HG03175 (cell line): ENCODE data around the gene LYPD6B.

Experiments used
- ATAC-seq: cut with Tn5 transposase; IDR thresholded peaks from one replicate; pipeline ENCODE4 v1.9.1; 2021; ENCODE audit warnings: mild to moderate bottlenecking, moderate library complexity; ENCODE audit not compliant: unreplicated experiment

Gene LYPD6B

GRCh38 chr2:149009576-149010461 lies 28.7 kb upstream of the LYPD6B start:
- ATAC-seq = no peak

GRCh38 chr2:149012545-149012944 lies 26.0 kb upstream of the LYPD6B start:
- no peak for ATAC-seq

GRCh38 chr2:149015501-149015900 lies 23.0 kb upstream of the LYPD6B start:
- no peak for ATAC-seq

GRCh38 chr2:149015926-149016563 lies 22.5 kb upstream of the LYPD6B start:
- no peak for ATAC-seq

GRCh38 chr2:149017116-149017985 lies 21.1 kb upstream of the LYPD6B start:
- no peak for ATAC-seq

- ATAC-seq = no peak
These were observed 19.5 kb upstream of the LYPD6B start for GRCh38 chr2:149018981-149019380.

- ATAC-seq = no peak
These were observed 18.7 kb upstream of the LYPD6B start for GRCh38 chr2:149019768-149020167.

GRCh38 chr2:149020432-149020851 lies 18.1 kb upstream of the LYPD6B start:
- ATAC-seq = peak; percentile 42

GRCh38 chr2:149021271-149021719 lies 17.2 kb upstream of the LYPD6B start:
- peak; percentile 70 for ATAC-seq

- ATAC-seq = peak; percentile 64
These were observed 16.7 kb upstream of the LYPD6B start for GRCh38 chr2:149021761-149022160.

GRCh38 chr2:149023091-149023490 lies 15.4 kb upstream of the LYPD6B start:
- no peak for ATAC-seq

GRCh38 chr2:149027590-149028250 lies 10.8 kb upstream of the LYPD6B start:
- ATAC-seq = no peak

- ATAC-seq = no peak
These were observed 10.1 kb upstream of the LYPD6B start for GRCh38 chr2:149028377-149028776.

- ATAC-seq = no peak
These were observed 9.6 kb upstream of the LYPD6B start for GRCh38 chr2:149028891-149029290.

GRCh38 chr2:149029307-149029965 lies 9.1 kb upstream of the LYPD6B start:
- no peak for ATAC-seq

- ATAC-seq = no peak
These were observed 7.1 kb upstream of the LYPD6B start for GRCh38 chr2:149031396-149031795.

- no peak for ATAC-seq
These were observed 4.8 kb upstream of the LYPD6B start for GRCh38 chr2:149033716-149034115.

- no peak for ATAC-seq
These were observed 4.1 kb upstream of the LYPD6B start for GRCh38 chr2:149034406-149034805.

GRCh38 chr2:149036507-149037293 lies 1.8 kb upstream of the LYPD6B start:
- ATAC-seq = no peak
